OCI-LY3 (cell line): ENCODE measurements around the gene CRB2.

Source experiments
- H2AFZ ChIP-seq: fragments of 200-600, 300-600 bp; shearing (Covaris generic); 2 replicates; pipeline ENCODE4 v1.6.0; 2014; ENCODE audit warnings: antibody characterized with exemption, low read depth, low read length
- H3K27ac ChIP-seq: fragments of 200-600, 300-600 bp; sonication (generic); 2 replicates; pipeline ENCODE4 v1.5.1; 2014; ENCODE audit warnings: mild to moderate bottlenecking, low read length, moderate library complexity, mixed read lengths
- H3K27me3 ChIP-seq: fragments of 200-600, 300-600 bp; sonication (generic); 2 replicates; pipeline ENCODE4 v1.6.1; 2014; ENCODE audit warnings: low read depth, low read length, mixed read lengths
- H3K36me3 ChIP-seq: fragments of 200-600, 300-600 bp; sonication (generic); replicated peaks from 2 replicates; pipeline ENCODE3; 2014; ENCODE audit warnings: low read depth, low read length, mixed read lengths
- H3K4me1 ChIP-seq: fragments of 300-600, 200-600 bp; sonication (generic); 2 replicates; pipeline ENCODE4 v1.6.1; 2014; ENCODE audit warnings: low read length, mixed read lengths
- H3K4me2 ChIP-seq: fragments of 200-600, 300-600 bp; sonication (generic); 2 replicates; pipeline ENCODE4 v1.6.1; 2014; ENCODE audit warnings: low read length, mixed read lengths
- H3K4me3 ChIP-seq: fragments of 300-600, 200-600 bp; sonication (generic); 2 replicates; pipeline ENCODE4 v1.5.1; 2014; ENCODE audit warnings: antibody characterized with exemption, mild to moderate bottlenecking, low read length, moderate library complexity
- H3K79me2 ChIP-seq: fragments of 300-600, 200-600 bp; shearing (Covaris generic); 2 replicates; pipeline ENCODE4 v1.6.1; 2014; ENCODE audit warnings: mild to moderate bottlenecking, low read length, mixed read lengths
- H3K9ac ChIP-seq: fragments of 300-600, 200-600 bp; shearing (Covaris generic); 2 replicates; pipeline ENCODE4 v1.6.0; 2014; ENCODE audit warnings: mild to moderate bottlenecking, low read length, moderate library complexity
- H3K9me3 ChIP-seq: fragments of 200-600, 300-600 bp; shearing (Covaris generic); 2 replicates; pipeline ENCODE4 v1.6.1; 2014; ENCODE audit warnings: low read length, mixed read lengths; ENCODE audit not compliant: insufficient read depth
- H4K20me1 ChIP-seq: fragments of 200-600, 300-600 bp; sonication (generic); 2 replicates; pipeline ENCODE4 v1.6.1; 2016; ENCODE audit warnings: low read length, mixed read lengths; ENCODE audit not compliant: insufficient read depth
- CTCF ChIP-seq: fragments of 200-600, 300-600 bp; sonication (generic); IDR thresholded peaks from 2 replicates; pipeline ENCODE4 v1.5.1; 2014; ENCODE audit warnings: antibody characterized with exemption, low read length, low read depth
- EZH2phosphoT487 ChIP-seq: fragments of 200-600 bp; shearing (Covaris generic); IDR thresholded peaks from 2 replicates; pipeline ENCODE4 v1.6.1; 2018; ENCODE audit warnings: antibody characterized with exemption, mixed run types, low read depth

Gene CRB2

DNA sequence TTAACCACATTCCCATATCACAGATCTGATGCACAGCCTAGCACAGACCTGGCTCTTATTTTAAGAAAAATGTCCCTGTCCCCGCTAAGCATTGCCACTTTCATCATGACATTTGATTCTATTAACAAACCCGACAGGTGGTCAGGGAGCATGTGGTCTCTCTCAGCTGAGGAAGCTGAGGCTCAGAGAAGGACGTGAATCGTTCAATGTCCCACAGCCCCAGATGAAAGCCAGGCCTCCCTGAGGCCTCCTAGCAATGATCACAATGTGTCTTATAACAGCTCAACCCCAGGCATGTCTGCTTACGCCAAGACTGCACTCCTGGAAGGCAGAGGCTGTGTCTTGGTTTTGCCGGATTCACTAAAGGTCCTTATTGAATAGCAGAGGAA is 10.4 kb upstream of the CRB2 start:
- H3K4me1 ChIP-seq = peaks cover 24% of the 10 kb centered on the region
- no peaks in the 10 kb centered on the region for H3K79me2 ChIP-seq
- H2AFZ ChIP-seq = no peak overlapping the region
- H3K9ac ChIP-seq = no peak overlapping the region
- no peak overlapping the region for H3K27ac ChIP-seq
- H3K27me3 ChIP-seq = peaks cover 3% of the 10 kb centered on the region; the same call in 1 of the 2 replicates
- no peaks in the 10 kb centered on the region for H3K36me3 ChIP-seq
- no peaks in the 10 kb centered on the region for H4K20me1 ChIP-seq
- H3K9me3 ChIP-seq = no peaks in the 10 kb centered on the region
- no peak overlapping the region for H3K4me3 ChIP-seq
- TF ChIP-seq CTCF = no peak
- TF ChIP-seq EZH2phosphoT487 = no peak
- no peak overlapping the region for H3K4me2 ChIP-seq

DNA sequence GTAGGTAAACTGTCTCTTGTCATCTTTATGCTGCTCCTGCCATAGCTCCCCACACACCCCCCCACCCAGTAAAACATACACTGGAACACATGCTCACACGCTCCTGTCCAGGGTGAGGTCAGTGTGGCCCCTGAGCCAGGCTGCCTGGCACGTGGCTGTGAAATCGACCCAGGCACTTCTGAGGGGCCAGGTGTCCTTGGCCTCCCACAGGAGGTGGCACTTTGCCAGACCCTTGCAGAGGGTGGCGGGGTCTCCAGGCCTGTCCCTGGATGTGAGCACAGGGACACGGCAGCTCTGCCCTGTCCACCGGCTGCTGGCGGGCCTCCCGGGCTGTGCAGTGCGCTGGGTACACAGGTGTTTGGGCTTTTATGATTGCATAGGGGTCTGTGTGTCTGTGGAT is 10.0 kb upstream of the CRB2 start:
- TF ChIP-seq EZH2phosphoT487 (no peak), CTCF (no peak)
- Histone ChIP-seq H4K20me1 (no peaks in the 10 kb centered on the region), H3K79me2 (no peaks in the 10 kb centered on the region), H3K27me3 (peaks cover 3% of the 10 kb centered on the region; the same call in 1 of the 2 replicates), H3K36me3 (no peaks in the 10 kb centered on the region), H2AFZ (no peak overlapping the region), H3K4me1 (peaks cover 21% of the 10 kb centered on the region), H3K9me3 (no peaks in the 10 kb centered on the region), H3K9ac (no peak overlapping the region), H3K27ac (no peak overlapping the region), H3K4me2 (no peak overlapping the region), H3K4me3 (no peak overlapping the region)

DNA sequence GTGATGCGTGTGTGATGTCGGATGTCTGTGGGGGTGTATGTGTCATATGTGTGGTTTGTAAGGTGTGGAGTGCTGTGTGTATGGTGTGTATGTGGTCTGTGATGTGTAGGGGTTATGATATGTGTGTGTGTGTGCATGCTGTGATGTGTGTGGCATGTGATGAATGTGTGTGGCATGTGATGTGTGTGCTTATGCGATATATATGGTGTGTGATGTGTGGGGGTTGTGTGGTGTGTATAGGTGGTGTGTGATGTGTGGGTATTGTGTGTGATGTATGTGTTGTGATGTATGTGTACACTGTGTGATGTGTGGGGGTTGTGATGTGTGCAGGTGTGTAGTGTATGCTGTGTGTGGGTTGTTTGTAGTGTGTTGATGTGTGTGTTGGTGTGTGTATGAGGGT is 9.2 kb upstream of the CRB2 start:
- no peaks in the 10 kb centered on the region for H3K36me3 ChIP-seq
- H4K20me1 ChIP-seq = no peaks in the 10 kb centered on the region
- H3K4me2 ChIP-seq = no peak overlapping the region
- no peak overlapping the region for H3K4me3 ChIP-seq
- TF ChIP-seq EZH2phosphoT487 (no peak), CTCF (no peak)
- H3K79me2 ChIP-seq = no peaks in the 10 kb centered on the region
- H3K9me3 ChIP-seq = no peaks in the 10 kb centered on the region
- H3K27ac ChIP-seq = no peak overlapping the region
- H2AFZ ChIP-seq = no peak overlapping the region
- H3K9ac ChIP-seq = no peak overlapping the region
- H3K27me3 ChIP-seq = peaks cover 3% of the 10 kb centered on the region; the same call in 1 of the 2 replicates
- H3K4me1 ChIP-seq = peaks cover 26% of the 10 kb centered on the region

GRCh38 chr9:123347289-123348060 is 8.5 kb upstream of the CRB2 start:
- Histone ChIP-seq H4K20me1 (no peaks in the 10 kb centered on the region), H3K27ac (no peak overlapping the region), H3K4me1 (peaks cover 26% of the 10 kb centered on the region), H2AFZ (no peak overlapping the region), H3K27me3 (peaks cover 6% of the 10 kb centered on the region), H3K79me2 (no peaks in the 10 kb centered on the region), H3K36me3 (no peaks in the 10 kb centered on the region), H3K4me3 (no peak overlapping the region), H3K4me2 (no peak overlapping the region), H3K9me3 (no peaks in the 10 kb centered on the region), H3K9ac (no peak overlapping the region)
- TF ChIP-seq CTCF = no peak
- TF ChIP-seq EZH2phosphoT487 = no peak
